KMS-11 (cell line): ENCODE results near the gene NUP214.

Source experiments
- H2AFZ ChIP-seq: fragments of 200-600 bp; sonication (generic); 2 replicates; pipeline ENCODE4 v1.6.1; 2016; ENCODE audit warnings: antibody characterized with exemption, mixed run types, low read depth
- H3K27ac ChIP-seq: fragments of 200-600 bp; sonication (generic); 2 replicates; pipeline ENCODE4 v1.6.1; 2016; ENCODE audit warnings: mild to moderate bottlenecking, mixed run types
- H3K27me3 ChIP-seq: fragments of 200-600 bp; sonication (generic); 2 replicates; pipeline ENCODE4 v1.6.1; 2017; ENCODE audit warnings: mild to moderate bottlenecking, low read depth, mixed run types, moderate library complexity; ENCODE audit not compliant: insufficient read depth
- H3K36me3 ChIP-seq: fragments of 200-600 bp; sonication (generic); 2 replicates; pipeline ENCODE4 v1.6.1; 2017; ENCODE audit warnings: mild to moderate bottlenecking, mixed run types; ENCODE audit not compliant: insufficient read depth
- H3K4me1 ChIP-seq: fragments of 200-600 bp; sonication (generic); 2 replicates; pipeline ENCODE4 v1.6.1; 2016; ENCODE audit warnings: mild to moderate bottlenecking, low read depth, mixed run types; ENCODE audit not compliant: poor library complexity, severe bottlenecking
- H3K4me2 ChIP-seq: fragments of 200-600 bp; sonication (generic); 2 replicates; pipeline ENCODE4 v1.7.0; 2016; ENCODE audit warnings: mild to moderate bottlenecking, mixed run types
- H3K4me3 ChIP-seq: fragments of 200-600 bp; sonication (generic); IDR thresholded peaks from 2 replicates; pipeline ENCODE4 v1.6.1; 2017; ENCODE audit warnings: low read depth, low read length, mixed read lengths; ENCODE audit not compliant: insufficient read depth
- H3K79me2 ChIP-seq: fragments of 200-600 bp; sonication (generic); 2 replicates; pipeline ENCODE4 v1.6.1; 2016; ENCODE audit warnings: low read depth, mixed run types; ENCODE audit not compliant: insufficient read depth
- H3K9ac ChIP-seq: fragments of 200-600 bp; sonication (generic); 2 replicates; pipeline ENCODE4 v1.6.1; 2016; ENCODE audit warnings: mild to moderate bottlenecking, mixed run types
- H4K20me1 ChIP-seq: fragments of 200-600 bp; sonication (generic); 2 replicates; pipeline ENCODE4 v1.6.1; 2016; ENCODE audit warnings: mild to moderate bottlenecking, mixed run types; ENCODE audit not compliant: insufficient read depth
- TF ChIP-seq, protein P1 (sequence below): fragments of 200-600 bp; sonication (generic); conservative IDR thresholded peaks from 2 replicates; pipeline ENCODE4 v1.6.1; 2017; ENCODE audit warnings: low read depth, mild to moderate bottlenecking, antibody characterized with exemption, low read length, moderate library complexity, mixed read lengths

NUP214 gene

GRCh38 chr9:131120620-131121228, 4.7 kb upstream of the NUP214 start:
- Histone ChIP-seq H3K9ac (no peak overlapping the region), H3K79me2 (peaks cover 1% of the 10 kb centered on the region), H3K27me3 (peaks cover 27% of the 10 kb centered on the region; the same call in 1 of the 2 replicates), H4K20me1 (no peaks in the 10 kb centered on the region), H3K36me3 (no peaks in the 10 kb centered on the region), H3K4me2 (no peak overlapping the region), H3K27ac (no peak overlapping the region), H3K4me1 (peaks cover 4% of the 10 kb centered on the region), H2AFZ (no peak overlapping the region), H3K4me3 (no peak overlapping the region)
- TF ChIP-seq, protein P1, sequence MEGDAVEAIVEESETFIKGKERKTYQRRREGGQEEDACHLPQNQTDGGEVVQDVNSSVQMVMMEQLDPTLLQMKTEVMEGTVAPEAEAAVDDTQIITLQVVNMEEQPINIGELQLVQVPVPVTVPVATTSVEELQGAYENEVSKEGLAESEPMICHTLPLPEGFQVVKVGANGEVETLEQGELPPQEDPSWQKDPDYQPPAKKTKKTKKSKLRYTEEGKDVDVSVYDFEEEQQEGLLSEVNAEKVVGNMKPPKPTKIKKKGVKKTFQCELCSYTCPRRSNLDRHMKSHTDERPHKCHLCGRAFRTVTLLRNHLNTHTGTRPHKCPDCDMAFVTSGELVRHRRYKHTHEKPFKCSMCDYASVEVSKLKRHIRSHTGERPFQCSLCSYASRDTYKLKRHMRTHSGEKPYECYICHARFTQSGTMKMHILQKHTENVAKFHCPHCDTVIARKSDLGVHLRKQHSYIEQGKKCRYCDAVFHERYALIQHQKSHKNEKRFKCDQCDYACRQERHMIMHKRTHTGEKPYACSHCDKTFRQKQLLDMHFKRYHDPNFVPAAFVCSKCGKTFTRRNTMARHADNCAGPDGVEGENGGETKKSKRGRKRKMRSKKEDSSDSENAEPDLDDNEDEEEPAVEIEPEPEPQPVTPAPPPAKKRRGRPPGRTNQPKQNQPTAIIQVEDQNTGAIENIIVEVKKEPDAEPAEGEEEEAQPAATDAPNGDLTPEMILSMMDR, result no peak

GRCh38 chr9:131121346-131121745, 4.0 kb upstream of the NUP214 start:
- TF ChIP-seq, protein P1, result no peak
- no peak overlapping the region for H3K4me2 ChIP-seq
- H3K36me3 ChIP-seq, result no peaks in the 10 kb centered on the region

GRCh38 chr9:131122158-131122557, 3.2 kb upstream of the NUP214 start:
- no peak overlapping the region for H3K4me3 ChIP-seq
- H3K4me1 ChIP-seq, result peaks cover 12% of the 10 kb centered on the region
- H3K27me3 ChIP-seq, result peaks cover 17% of the 10 kb centered on the region; the same call in 1 of the 2 replicates
- H3K79me2 ChIP-seq, result peaks cover 16% of the 10 kb centered on the region
- H3K36me3 ChIP-seq, result no peaks in the 10 kb centered on the region
- H3K4me2 ChIP-seq, result no peak overlapping the region
- H2AFZ ChIP-seq, result no peak overlapping the region
- TF ChIP-seq, protein P1, result no peak
- H3K27ac ChIP-seq, result no peak overlapping the region
- H4K20me1 ChIP-seq, result no peaks in the 10 kb centered on the region
- H3K9ac ChIP-seq, result no peak overlapping the region

More at GRCh38 chr9:131121346-131121745, 4.0 kb upstream of the NUP214 start:
- H3K27me3 ChIP-seq, result peaks cover 25% of the 10 kb centered on the region; the same call in 1 of the 2 replicates
- H3K79me2 ChIP-seq, result peaks cover 8% of the 10 kb centered on the region
- no peak overlapping the region for H3K9ac ChIP-seq
- peaks cover 4% of the 10 kb centered on the region for H3K4me1 ChIP-seq
- H3K4me3 ChIP-seq, result no peak overlapping the region
- H2AFZ ChIP-seq, result no peak overlapping the region
- H4K20me1 ChIP-seq, result no peaks in the 10 kb centered on the region
- no peak overlapping the region for H3K27ac ChIP-seq

GRCh38 chr9:131125038-131125287, 423 bp upstream of the NUP214 start:
- TF ChIP-seq, protein P1, result no peak
- H4K20me1 ChIP-seq, result no peaks in the 10 kb centered on the region
- H3K79me2 ChIP-seq, result peaks cover 20% of the 10 kb centered on the region
- H2AFZ ChIP-seq, result peak overlapping the region; percentile 62
- H3K4me2 ChIP-seq, result peak overlapping the region; percentile 82
- H3K4me3 ChIP-seq, result no peak overlapping the region
- peak overlapping the region; percentile 42; the same call in 1 of the 2 replicates for H3K27ac ChIP-seq
- H3K36me3 ChIP-seq, result peaks cover 3% of the 10 kb centered on the region; the same call in 1 of the 2 replicates
- peaks cover 17% of the 10 kb centered on the region for H3K4me1 ChIP-seq
- 0 out of 2 replicates have a peak, but pooled peaks cover 1% of the 10 kb centered on the region for H3K27me3 ChIP-seq
- peak overlapping the region; percentile 64; the same call in 1 of the 2 replicates for H3K9ac ChIP-seq
